Measurements from ENCODE around the gene POMT1.
"Not testable (repeated sequence)": the region's sequence is repeated elsewhere in the genome, so short reads cannot be mapped to it uniquely, and the experiment has no call there.

POMT1 gene

DNA sequence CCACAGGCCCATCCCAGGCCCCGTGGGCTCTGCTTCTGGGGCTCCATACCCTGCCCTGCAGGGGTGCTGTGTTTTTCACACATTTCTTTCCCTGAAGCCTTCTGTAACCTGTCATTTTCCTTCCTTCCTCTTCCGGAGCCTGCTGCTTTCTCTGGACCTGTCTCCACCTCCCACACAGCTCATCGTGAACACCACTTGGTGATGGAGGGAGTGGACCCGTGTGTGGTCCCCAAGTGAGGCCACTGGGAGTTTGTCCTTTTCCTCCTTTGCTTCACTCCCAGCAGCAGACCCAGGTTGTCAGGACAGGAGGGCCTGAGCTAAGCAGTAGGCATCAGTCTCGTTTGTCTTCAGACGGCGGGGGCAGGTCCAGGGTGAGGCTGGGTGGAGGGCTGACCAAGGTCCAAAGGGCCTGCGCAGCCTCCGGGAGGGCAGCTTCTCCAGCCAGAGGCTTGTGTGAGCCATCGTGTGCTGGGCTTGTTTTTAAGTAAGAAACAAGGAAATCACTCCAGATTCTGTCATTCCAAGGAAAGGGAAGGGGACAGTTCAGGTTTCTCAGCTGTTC, 5.8 kb upstream of the POMT1 start:
- no peak for DNase-seq

DNA sequence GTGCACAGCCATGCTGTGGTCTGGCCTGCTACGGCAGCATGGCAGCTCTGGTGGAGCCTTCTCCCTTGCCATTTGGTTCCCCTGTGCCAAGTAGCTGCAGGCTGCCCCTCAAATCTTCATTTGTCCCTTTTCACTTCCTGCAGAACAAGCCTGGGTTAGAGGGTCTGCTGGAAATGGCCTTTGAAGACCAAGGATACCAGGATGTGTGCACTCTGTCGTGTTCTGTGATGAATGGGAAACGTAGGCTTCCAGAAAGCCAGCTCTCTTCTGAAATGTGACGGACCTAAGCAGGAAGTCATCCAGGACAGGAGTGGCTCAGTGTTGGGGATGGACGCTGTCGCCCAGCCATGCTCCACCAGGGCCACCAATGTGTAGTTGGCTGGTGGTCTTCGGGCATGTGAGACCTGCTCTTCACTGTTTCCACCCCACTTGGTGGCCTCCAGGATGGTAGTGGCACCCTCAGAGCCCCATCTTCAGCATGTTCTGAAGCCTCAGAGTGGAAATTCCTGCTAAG, 3.4 kb upstream of the POMT1 start:
- DNase-seq = no peak

DNA sequence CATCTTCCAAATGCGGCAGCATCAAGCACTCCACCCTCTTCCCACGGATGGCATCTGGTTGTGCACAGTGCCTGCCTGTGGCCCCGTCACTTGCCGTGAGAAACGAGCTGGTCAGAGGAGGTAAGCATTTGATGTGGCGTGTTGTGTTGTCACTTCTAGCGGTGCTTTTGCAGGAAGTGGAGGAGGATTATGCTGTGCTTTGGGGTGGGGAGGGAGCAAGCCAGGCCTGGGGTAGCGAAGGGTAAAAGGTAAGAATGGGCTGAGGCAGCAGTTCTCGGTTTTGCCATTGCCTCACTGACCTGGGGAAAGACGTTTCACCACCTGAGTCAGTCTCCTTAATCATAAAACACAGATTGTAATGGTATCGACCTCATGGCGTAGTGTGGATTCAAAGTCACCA, 2.3 kb upstream of the POMT1 start:
- no peak for DNase-seq

DNA sequence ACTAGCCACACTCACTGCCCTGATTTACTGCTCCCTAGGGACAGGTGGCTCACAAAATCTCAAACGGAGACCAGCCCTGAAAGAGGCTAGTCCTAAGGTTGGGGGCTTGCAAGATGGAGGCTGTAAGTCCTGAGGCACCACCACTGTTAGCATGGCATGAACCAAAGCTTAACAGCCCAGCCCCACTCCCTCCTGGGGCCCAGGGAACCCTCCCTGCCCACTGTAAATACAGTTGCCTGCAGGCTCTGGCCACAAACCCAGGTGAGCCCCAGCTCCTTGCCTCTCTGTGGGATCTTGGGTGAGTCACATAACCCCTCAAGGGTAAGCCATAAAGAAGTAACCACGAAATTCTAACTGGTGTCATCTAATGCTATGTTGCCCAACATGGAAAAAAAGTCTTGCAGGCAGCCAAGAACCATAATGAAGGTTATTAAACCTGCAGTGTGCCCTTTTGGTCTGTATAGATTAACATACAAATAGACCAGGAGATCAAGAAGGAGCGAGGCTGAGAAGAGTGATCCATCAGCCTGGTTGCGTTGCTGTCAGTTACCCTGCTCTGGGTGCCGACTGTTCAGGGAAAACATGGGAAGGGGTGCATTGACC, 1.7 kb upstream of the POMT1 start:
- DNase-seq = peak; percentile 60

GRCh38 chr9:131503626-131504465, 1.1 kb downstream of the POMT1 start:
- DNase-seq = peak; percentile 44

GRCh38 chr9:131505012-131505411, 2.3 kb downstream of the POMT1 start:
- DNase-seq = no peak

GRCh38 chr9:131511416-131511815, 8.7 kb downstream of the POMT1 start:
- no peak for DNase-seq

DNA sequence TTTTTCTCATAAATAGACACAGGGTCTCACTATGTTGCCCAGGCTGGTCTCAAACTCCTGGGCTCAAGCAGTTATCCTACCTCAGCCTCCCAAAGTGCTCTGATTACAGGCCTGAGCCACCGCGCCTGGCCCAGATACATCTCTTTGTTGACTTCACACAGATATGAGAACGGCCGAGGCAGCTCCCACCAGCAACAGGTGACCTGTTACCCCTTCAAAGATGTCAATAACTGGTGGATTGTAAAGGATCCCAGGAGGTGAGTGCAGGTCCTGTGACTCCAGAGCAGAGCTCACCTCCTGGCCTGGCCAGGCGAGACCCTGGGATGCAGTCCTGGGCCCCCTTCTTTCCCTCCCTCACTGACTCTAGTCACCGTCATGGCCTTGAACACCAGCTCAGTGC, 9.2 kb downstream of the POMT1 start:
- no peak for DNase-seq

- no peak for DNase-seq
These were observed 10.5 kb downstream of the POMT1 start for GRCh38 chr9:131513177-131513576.

- DNase-seq = not testable (repeated sequence)
These were observed 12.9 kb downstream of the POMT1 start for GRCh38 chr9:131515559-131516031.

DNA sequence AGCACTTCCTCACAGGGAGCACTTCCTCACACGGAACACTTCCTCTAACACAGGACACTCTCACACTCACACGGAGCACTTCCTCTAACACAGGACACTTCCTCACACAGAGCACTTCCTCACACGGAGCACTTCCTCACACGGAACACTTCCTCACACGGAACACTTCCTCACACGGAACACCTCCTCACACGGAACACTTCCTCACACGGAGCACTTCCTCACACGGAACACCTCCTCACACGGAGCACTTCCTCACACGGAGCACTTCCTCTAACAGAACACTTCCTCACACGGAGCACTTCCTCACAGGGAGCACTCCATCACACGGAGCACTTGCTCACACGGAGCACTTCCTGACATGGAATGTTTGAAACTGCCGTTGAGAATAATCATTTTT, 13.4 kb downstream of the POMT1 start:
- DNase-seq = no peak

DNA sequence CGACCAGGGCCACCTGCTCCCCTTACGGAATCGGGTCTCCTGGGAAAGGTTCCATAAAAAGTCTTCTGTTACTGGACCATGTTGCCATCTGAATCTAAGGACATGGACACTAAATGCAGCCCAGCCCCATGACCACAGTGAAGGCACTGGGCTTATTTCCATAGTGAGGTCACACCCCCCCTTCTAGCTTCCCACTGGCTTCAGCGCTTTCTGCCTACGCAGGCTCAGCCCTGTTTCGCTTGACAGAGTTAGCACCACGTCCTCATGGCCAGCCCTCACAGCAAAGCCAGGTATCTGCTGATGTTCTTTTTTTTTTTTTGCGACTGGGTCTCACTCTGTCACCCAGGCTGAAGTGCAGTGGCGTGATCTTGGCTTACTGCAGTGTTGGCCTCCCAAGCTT, 14.2 kb downstream of the POMT1 start:
- DNase-seq = no peak

GRCh38 chr9:131517761-131518190, 15.1 kb downstream of the POMT1 start:
- DNase-seq = no peak

DNA sequence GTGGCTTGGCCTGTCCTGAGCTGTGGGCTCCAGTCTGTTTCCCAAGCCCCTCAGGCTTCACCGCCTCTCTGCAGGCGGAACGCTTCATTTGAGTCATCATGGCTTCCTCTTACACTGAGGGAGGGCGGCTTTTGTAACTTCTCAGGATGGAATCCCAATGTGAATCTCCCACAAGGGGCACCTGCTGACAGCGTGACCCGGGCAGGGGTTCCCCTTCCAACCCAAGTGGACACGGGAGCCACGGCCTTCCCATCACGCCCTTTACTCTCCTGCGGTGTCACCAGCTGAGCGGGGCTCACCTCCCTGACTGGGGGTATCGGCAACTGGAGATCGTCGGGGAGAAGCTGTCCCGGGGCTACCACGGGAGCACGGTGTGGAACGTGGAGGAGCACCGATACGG, 15.8 kb downstream of the POMT1 start:
- no peak for DNase-seq

DNA sequence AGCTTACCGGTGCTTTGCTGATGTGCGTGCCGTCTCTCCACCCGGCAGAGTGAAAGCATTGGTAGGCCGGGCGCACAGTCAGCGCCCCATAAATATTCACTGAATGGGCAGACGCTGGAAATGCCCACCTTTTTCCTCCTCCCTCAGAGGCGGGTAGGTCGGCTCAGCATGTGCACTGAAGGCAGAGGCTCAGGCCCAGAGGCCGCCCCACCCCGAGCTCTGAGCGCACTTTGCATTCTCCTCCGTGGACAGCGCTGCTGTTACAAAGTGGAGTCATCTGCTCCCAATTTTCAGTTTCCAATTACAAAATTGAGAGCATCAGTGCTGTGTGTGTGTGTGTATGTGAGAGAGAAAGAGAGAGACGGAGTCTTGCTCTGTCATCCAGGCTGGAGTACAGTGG, 17.8 kb downstream of the POMT1 start:
- DNase-seq = no peak

DNA sequence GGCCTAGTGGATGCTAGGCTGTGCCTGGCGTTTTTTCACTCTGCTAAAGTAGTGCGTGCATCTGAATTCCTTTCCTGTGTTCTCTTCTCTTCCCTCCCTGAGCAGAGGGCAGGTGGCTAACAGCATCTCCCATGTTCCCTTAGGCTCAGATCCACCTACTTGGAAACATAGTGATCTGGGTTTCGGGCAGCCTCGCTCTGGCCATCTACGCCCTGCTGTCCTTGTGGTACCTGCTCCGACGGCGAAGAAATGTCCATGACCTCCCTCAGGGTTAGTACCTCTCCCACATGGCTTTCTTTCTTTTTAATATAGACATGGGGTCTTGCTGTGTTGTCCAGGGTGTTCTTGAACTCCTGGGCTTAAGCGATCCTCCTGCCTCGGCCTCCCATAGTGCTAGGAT, 18.5 kb downstream of the POMT1 start:
- DNase-seq = no peak

DNA sequence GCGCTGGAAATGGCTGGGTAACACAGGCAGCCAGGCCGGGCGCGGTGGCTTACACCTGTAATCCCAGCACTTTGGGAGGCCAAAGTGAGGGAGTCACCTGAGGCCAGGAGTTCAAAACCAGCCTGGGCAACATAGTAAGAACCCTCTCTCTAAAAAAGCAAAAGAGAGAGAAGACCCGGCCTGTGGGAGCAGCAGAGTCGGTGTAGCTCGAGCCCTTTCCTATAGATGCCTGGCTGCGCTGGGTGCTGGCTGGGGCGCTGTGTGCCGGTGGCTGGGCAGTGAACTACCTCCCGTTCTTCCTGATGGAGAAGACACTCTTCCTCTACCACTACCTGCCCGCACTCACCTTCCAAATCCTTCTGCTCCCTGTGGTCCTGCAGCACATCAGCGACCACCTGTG, 19.1 kb downstream of the POMT1 start:
- DNase-seq = no peak

DNA sequence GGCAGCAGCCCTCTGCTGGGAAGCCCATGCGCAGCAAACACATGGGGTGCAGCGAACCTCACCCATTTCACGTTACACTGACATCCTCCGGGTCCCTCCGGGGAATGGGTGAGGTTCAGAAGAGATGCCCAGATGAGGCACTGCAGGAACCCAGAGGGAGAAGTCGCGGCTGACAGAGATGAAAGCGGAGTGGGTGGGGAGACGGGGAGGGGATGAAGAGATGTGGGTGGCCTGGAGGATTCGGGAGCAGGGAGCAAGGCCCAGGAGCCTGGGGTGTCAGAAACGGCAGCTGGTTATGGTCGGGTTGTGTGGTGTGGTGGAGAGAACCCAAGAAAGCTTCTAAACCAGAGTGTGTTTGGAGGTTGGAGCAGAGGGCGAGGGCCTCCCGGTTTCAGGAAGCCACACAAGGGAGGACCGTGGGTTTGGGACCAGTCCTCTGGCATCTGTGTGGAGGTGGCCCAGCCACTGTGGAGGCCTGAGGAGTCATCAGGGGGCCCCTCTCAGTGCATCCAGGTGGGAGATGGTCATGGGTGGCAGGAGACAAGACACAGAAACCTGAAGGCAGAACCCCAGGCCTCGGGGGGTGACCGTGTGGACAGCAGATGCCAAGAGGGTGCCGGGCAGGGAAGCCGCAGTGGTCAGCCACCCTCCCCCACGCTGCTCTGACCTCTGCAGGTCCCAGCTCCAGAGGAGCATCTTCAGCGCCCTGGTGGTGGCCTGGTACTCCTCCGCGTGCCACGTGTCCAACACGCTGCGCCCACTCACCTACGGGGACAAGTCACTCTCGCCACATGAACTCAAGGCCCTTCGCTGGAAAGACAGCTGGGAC, 19.8 kb downstream of the POMT1 start:
- no peak for DNase-seq

- no peak for DNase-seq
These were observed 20.3 kb downstream of the POMT1 start for GRCh38 chr9:131523086-131523388.

DNA sequence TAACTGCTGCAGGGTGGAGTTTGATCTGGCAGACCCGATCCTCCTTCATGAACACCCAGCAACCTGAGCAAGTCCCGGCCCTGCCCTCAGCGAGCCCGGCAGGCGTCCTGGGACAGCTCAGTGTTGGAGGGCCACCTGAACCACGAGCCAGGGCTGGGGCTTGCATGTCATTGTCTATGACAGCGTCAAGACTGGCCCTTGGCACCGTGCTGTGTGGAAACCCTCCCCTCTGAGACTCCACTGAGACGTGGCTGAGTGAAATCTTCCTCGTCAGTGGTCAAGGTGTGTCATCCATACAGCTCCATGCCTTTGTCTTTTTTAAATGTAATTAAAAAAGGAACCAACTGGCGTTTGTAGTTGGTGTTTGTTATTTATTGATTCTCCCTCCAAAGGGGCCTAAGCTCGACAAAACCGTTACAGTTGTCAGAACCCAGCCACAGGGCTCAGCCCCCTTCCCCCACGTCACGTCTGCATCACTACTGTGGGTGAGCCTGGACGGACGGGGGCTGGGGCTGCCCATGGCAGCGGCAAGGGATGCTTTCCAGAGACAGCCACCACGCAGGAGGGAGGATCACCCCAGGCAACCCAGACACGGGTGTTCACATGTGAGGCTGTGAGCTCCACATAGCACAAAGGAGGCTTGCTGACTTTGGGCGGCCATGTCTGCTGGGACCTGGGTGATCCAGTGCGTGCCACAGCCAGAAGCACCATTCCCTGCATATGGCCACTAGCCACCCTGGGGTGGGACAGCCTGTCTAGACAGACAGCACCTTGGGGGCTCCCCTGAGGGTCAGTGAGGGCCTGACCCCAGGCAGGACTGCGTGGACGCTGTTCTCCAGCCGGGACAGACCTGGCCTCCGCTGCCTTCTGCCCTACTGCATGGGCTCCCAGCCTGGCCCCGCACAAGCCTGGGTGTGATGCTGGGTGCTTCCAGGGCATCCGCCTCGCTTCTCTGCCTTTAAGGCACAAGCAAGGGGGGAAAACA, 21.0 kb downstream of the POMT1 start:
- DNase-seq = no peak

DNA sequence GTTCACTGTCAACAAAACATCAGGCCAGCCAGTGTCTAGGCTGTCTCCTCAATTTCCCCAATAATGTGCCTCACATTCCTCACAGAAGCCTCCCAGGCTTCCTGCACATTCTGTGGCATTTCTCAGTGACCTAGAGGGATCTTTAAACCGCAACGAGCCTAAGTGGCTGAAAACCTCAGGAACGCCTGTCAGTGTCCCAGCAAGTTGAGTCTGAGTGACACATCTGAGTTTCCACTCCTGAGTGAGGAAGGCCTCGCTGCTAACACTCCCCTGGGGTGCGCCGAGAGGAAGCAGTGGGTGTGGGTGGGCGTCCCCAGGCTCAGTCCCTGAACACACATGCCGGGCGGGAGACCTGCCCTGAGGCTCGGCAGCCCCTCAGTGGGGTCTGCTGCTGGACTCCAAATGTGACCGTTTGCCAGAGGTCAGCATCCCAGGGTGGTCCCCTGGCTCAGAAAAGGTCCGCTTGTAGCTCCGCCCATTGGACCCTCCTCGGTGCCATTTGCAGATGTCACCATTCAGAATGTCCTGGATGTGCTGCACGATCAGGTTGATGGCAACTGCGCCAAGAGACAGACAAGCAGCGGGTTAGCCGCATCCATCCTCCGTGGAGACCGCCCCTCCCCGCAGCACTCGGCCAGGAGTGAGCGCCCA, 22.1 kb downstream of the POMT1 start:
- no peak for DNase-seq
